ENCODE measurements around the gene TAS2R50. TPM values are rescaled to one million over a fixed set of nuclear protein-coding genes. Genes with fewer than 3 reads are reported as not detected.

Gene TAS2R50
- total RNA-seq (2022; extraction: Qiagen RNA extraction): not detected in 5 replicates

GRCh38 chr12:10986812-10987211 lies at the start of gene TAS2R50:
Gene TAS2R50 (minus strand): TSS chr12:10986912. CDS start chr12:10986860, 52 bp downstream.

GRCh38 chr12:11031307-11031706 lies 44.6 kb upstream of the TAS2R50 start, which contains the start of gene TAS2R31:
Gene TAS2R31 (minus strand): TSS chr12:11031407. CDS start chr12:11031335, 72 bp downstream.

GRCh38 chr12:11022520-11022919 lies 35.8 kb upstream of the TAS2R50 start, which contains the start of gene TAS2R19:
Gene TAS2R19 (minus strand): TSS chr12:11022620. CDS start chr12:11022571, 49 bp downstream.

GRCh38 chr12:10998204-10998603 lies 11.5 kb upstream of the TAS2R50 start, which contains the start of gene TAS2R20:
Gene TAS2R20 (minus strand): TSS chr12:10998304. CDS start chr12:10997875, 429 bp downstream.

GRCh38 chr12:10939163-10939562 lies 47.5 kb downstream of the TAS2R50 start, which contains the start of gene TAS2R14:
Gene TAS2R14 (minus strand): TSS chr12:10939263. CDS start chr12:10939207, 56 bp downstream.

Other genes with a start within 250 kb of the TAS2R50 start
- not detected in 5 replicates for gene TAS2R7, start 184.3 kb downstream of the TAS2R50 start, total RNA-seq (2022; extraction: Qiagen RNA extraction)
- gene TAS2R8, start 179.6 kb downstream of the TAS2R50 start, total RNA-seq (2022; extraction: Qiagen RNA extraction): not detected in 5 replicates
- gene TAS2R9, start 176.7 kb downstream of the TAS2R50 start, total RNA-seq (2022; extraction: Qiagen RNA extraction): not detected in 5 replicates
- gene TAS2R10, start 160.6 kb downstream of the TAS2R50 start, total RNA-seq (2022; extraction: Qiagen RNA extraction): 0.22 TPM in 1 of 5 replicates, not detected in the others
- gene PRR4, start 137.4 kb downstream of the TAS2R50 start, total RNA-seq (2022; extraction: Qiagen RNA extraction): 0.76 to 3.1 TPM (median 2.0 TPM) in 5 replicates
- gene PRH1, start 102.7 kb downstream of the TAS2R50 start, total RNA-seq (2022; extraction: Qiagen RNA extraction): 1.8 to 3.9 TPM (median 2.8 TPM) in 5 replicates
- not detected in 5 replicates for gene TAS2R13, start 77.3 kb downstream of the TAS2R50 start, total RNA-seq (2022; extraction: Qiagen RNA extraction)
- 0.30 to 0.39 TPM (median 0.38 TPM) in 3 of 5 replicates, not detected in the others for gene PRH2, start 57.7 kb downstream of the TAS2R50 start, total RNA-seq (2022; extraction: Qiagen RNA extraction)
- gene TAS2R14, start 47.6 kb downstream of the TAS2R50 start, total RNA-seq (2022; extraction: Qiagen RNA extraction): 0.31 to 0.70 TPM (median 0.40 TPM) in 5 replicates
- gene TAS2R20, start 11.4 kb upstream of the TAS2R50 start, total RNA-seq (2022; extraction: Qiagen RNA extraction): 0.10 to 0.19 TPM in 2 of 5 replicates, not detected in the others
- 0.19 TPM in 1 of 5 replicates, not detected in the others for gene TAS2R19, start 35.7 kb upstream of the TAS2R50 start, total RNA-seq (2022; extraction: Qiagen RNA extraction)
- gene TAS2R31, start 44.5 kb upstream of the TAS2R50 start, total RNA-seq (2022; extraction: Qiagen RNA extraction): 0.17 to 0.27 TPM in 2 of 5 replicates, not detected in the others
- not detected in 5 replicates for gene TAS2R46, start 75.4 kb upstream of the TAS2R50 start, total RNA-seq (2022; extraction: Qiagen RNA extraction)
- not detected in 5 replicates for gene TAS2R43, start 105.4 kb upstream of the TAS2R50 start, total RNA-seq (2022; extraction: Qiagen RNA extraction)
- not detected in 5 replicates for gene TAS2R30, start 147.7 kb upstream of the TAS2R50 start, total RNA-seq (2022; extraction: Qiagen RNA extraction)
- 7.8 to 8.6 TPM (median 8.0 TPM) in 5 replicates for gene SMIM10L1, start 184.3 kb upstream of the TAS2R50 start, total RNA-seq (2022; extraction: Qiagen RNA extraction)
- gene TAS2R42, start 200.0 kb upstream of the TAS2R50 start, total RNA-seq (2022; extraction: Qiagen RNA extraction): not detected in 5 replicates

All from A549 treated with Mapracorat at 1 μM for 4 hours (cell line).